Sigmoid colon (tissue), 4 donors: ENCODE results near the gene LCE4A.
"Not testable (repeated sequence)": the region's sequence is repeated elsewhere in the genome, so short reads cannot be mapped to it uniquely, and the experiment has no call there.

Experiments used
- CTCF ChIP-seq, 4 experiments: fragments of 450-650 bp in 3 of 4; fragments of 200-600 bp in 1 of 4; IDR thresholded peaks; one replicate each; pipeline ENCODE4 v1.5.1; 2016 to 2019; ENCODE audit warnings: antibody characterized with exemption in 4 of 4, mild to moderate bottlenecking in 3 of 4, moderate library complexity in 2 of 4
- POLR2A ChIP-seq, 2 donors: fragments of 450-650 bp; IDR thresholded peaks; one replicate each; pipeline ENCODE4 v1.6.1; 2016; ENCODE audit warnings: antibody characterized with exemption in 2 of 2, mild to moderate bottlenecking in 2 of 2, moderate library complexity in 2 of 2
- POLR2AphosphoS5 ChIP-seq, 4 donors: sonication (generic); formaldehyde crosslinking; IDR thresholded peaks; one replicate each; pipeline ENCODE4 v1.6.1; 2017; ENCODE audit warnings: antibody characterized with exemption in 4 of 4

GRCh38 chr1:152685823-152686222 is 22.1 kb upstream of the LCE4A start, which contains the start of gene LCE2B:
- TF ChIP-seq CTCF, POLR2A, POLR2AphosphoS5 (IDR thresholded peaks at IDR 0.05): not testable (repeated sequence)
